Measurements from ENCODE around the gene MED29. TPM values are rescaled to one million over a fixed set of nuclear protein-coding genes. Genes with fewer than 3 reads are reported as not detected.
A peak's percentile ranks its signal among the peaks of the same experiment; 100 is the strongest.

Gene MED29
- total and polyA plus RNA-seq, 2 of the 4 experiments (the other 2 are of a cell fraction) = 17.6 to 28.8 TPM

- POLR2A ChIA-PET (ENCODE audit: unreplicated experiment) = no interaction called here
- DNase-seq (no peak), ATAC-seq (ENCODE audit: low read depth) (no peak)
- Histone ChIP-seq H3K79me1 (ENCODE audit: low read depth in 1 of 2, low read length in 2 of 2) (peaks cover 34 to 55% of the 10 kb centered on the region in 2 experiments), H3K27ac (ENCODE audit: insufficient read depth, low read length) (no peak overlapping the region; the same call in 1 of the 2 replicates), H3K9ac (ENCODE audit: low read depth, low read length) (peak overlapping the region; percentile 87), H3K56ac (ENCODE audit: extremely low read depth, insufficient read depth, low read length) (no peak overlapping the region), H2BK20ac (ENCODE audit: low read depth, low read length) (no peak overlapping the region), H3K4ac (ENCODE audit: low read depth, low read length) (peak overlapping the region; percentile 93; the same call in 1 of the 2 replicates), H3K18ac (ENCODE audit: low read depth, low read length) (no peak overlapping the region), H3K23ac (ENCODE audit: low read depth, low read length) (0 out of 2 replicates have a peak overlapping the region, but pooled peaks have one; percentile 73), H4K91ac (ENCODE audit: insufficient read depth, low read depth, low read length) (no peak overlapping the region; the same call in 1 of the 2 replicates), H3K36me3 (ENCODE audit: control insufficient read depth, insufficient read depth, low read length) (peaks cover 47% of the 10 kb centered on the region), H3K27me3 (ENCODE audit: control insufficient read depth, insufficient read depth, low read length) (no peaks in the 10 kb centered on the region), H3K4me3 (ENCODE audit: insufficient read depth, low read depth, low read length) (peak overlapping the region; percentile 64), H4K20me1 (ENCODE audit: insufficient read depth, low read length) (no peaks in the 10 kb centered on the region), H4K5ac (ENCODE audit: low read depth, low read length) (no peak overlapping the region), H2BK15ac (ENCODE audit: low read depth, low read length) (no peak overlapping the region), H2BK5ac (ENCODE audit: low read depth, low read length, poor library complexity, severe bottlenecking) (peak overlapping the region; percentile 93), H4K8ac (ENCODE audit: low read depth in 2 of 2, low read length in 2 of 2) (peak overlapping the region; percentile 38 to 92; a peak in 2 of 4 replicates), H2AFZ (replicated peaks; ENCODE audit: low read length, poor library complexity) (no peak overlapping the region), H3K4me2 (ENCODE audit: low read depth, low read length) (peak overlapping the region; percentile 88), H3K9me3 (ENCODE audit: control insufficient read depth, insufficient read depth, low read length) (no peaks in the 10 kb centered on the region), H2AK9ac (replicated peaks; ENCODE audit: low read depth, low read length, poor library complexity) (peak overlapping the region; percentile 100), H3K14ac (replicated peaks; ENCODE audit: low read depth, low read length) (peak overlapping the region; percentile 93; the same call in 1 of the 2 replicates), H3K4me1 (ENCODE audit: control insufficient read depth, insufficient read depth, low read length) (peaks cover 12% of the 10 kb centered on the region), H3K9me1 (ENCODE audit: insufficient read depth, low read length) (peaks cover 15% of the 10 kb centered on the region; the same call in 1 of the 2 replicates), H2BK120ac (ENCODE audit: low read depth, low read length) (no peak overlapping the region), H2AK5ac (ENCODE audit: low read depth, low read length) (peak overlapping the region; percentile 73; the same call in 1 of the 2 replicates)
- WGBS, 2 experiments (ENCODE audit: extremely low coverage in 2 of 2, insufficient read length in 1 of 2) = no CpG with 5 or more reads among the region's 13 CpGs
- in situ Hi-C loops (cut with MboI; ENCODE audit: low sequenced_read_pairs) = no loop called here
- BruUV-seq (replicated peaks) = no TSS peak
- dilution Hi-C loops (cut with HindIII; ENCODE audit: low sequenced_read_pairs, unreplicated experiment) = no loop called here
- intact Hi-C loops (cut with micrococcal nuclease) = loop anchor here (2.0 kb wide), 1 partner anchor 47 kb away; the partner anchor contains the start of gene SAMD4B
- CTCF ChIA-PET = no interaction called here
- TF ChIP-seq RFX5 (IDR thresholded peaks at IDR 0.05; ENCODE audit: low read depth, low read length) = no peak
- TF ChIP-seq SMC3 (IDR thresholded peaks at IDR 0.05; ENCODE audit: low read depth, low read length) = no peak
- TF ChIP-seq ELK1 (IDR thresholded peaks at IDR 0.05; ENCODE audit: borderline replicate concordance, low read depth, low read length) = no peak
- TF ChIP-seq NFE2L2 (IDR thresholded peaks at IDR 0.05; ENCODE audit: low read depth, low read length) = no peak
- TF ChIP-seq USF2 (IDR thresholded peaks at IDR 0.05; ENCODE audit: low read depth, low read length) = no peak
- no peak for TF ChIP-seq MXI1 (IDR thresholded peaks at IDR 0.05; ENCODE audit: borderline replicate concordance, low read depth, low read length)
- no peak for TF ChIP-seq RAD21 (IDR thresholded peaks at IDR 0.05; ENCODE audit: low read length)
- no peak for TF ChIP-seq CTCF (conservative IDR thresholded peaks at IDR 0.05; ENCODE audit: low read depth, low read length)
- no peak for TF ChIP-seq BHLHE40 (IDR thresholded peaks at IDR 0.05; ENCODE audit: low read depth, low read length)
- no peak for TF ChIP-seq CHD1 (IDR thresholded peaks at IDR 0.05; ENCODE audit: low read depth, low read length)
- no peak for TF ChIP-seq MAFK (IDR thresholded peaks at IDR 0.05; ENCODE audit: low read depth, low read length)
- no peak for TF ChIP-seq POLR2A (IDR thresholded peaks at IDR 0.05; ENCODE audit: low read depth, low read length)
- no peak for TF ChIP-seq RCOR1 (IDR thresholded peaks at IDR 0.05; ENCODE audit: insufficient replicate concordance, low read length)
- no peak for TF ChIP-seq FOS (IDR thresholded peaks at IDR 0.05; ENCODE audit: low read depth, low read length)
Measured at GRCh38 chr19:39389631-39390414, 1.4 kb upstream of the MED29 start.
